IMR-90 (cell line): ENCODE data around the gene SAMHD1. TPM values are rescaled to one million over a fixed set of nuclear protein-coding genes. Genes with fewer than 3 reads are reported as not detected.

Experiments
- ATAC-seq: fragments of 200-7000 bp; cut with Tn5 transposase; 2 replicates; pipeline ENCODE4 v1.9.1; 2020; ENCODE audit warnings: low read depth, mild to moderate bottlenecking, moderate library complexity
- BruUV-seq: library from RNA; stranded (reverse); fragments of 400-500 nt; replicated peaks from 2 replicates; lab custom pipeline; 2021; lab: Mats Ljungman, UMichigan
- CTCF ChIA-PET: fragments of 300-600 bp; formaldehyde crosslinking; extraction: SDS; loops from one replicate; lab custom pipeline; 2021; ENCODE audit warnings: antibody characterized with exemption; lab: Yijun Ruan, JAX
- POLR2A ChIA-PET: fragments of 300-600 bp; sonication (Branson Sonifier 250); formaldehyde crosslinking; loops from one replicate; lab custom pipeline; 2022; ENCODE audit warnings: antibody characterized with exemption; ENCODE audit not compliant: unreplicated experiment; lab: Charles Lee
- DNase-seq: peaks from one replicate; pipeline ENCODE4 v3.0.0; 2013
- H2AFZ ChIP-seq: replicated peaks from 2 replicates; pipeline ENCODE3; 2013; ENCODE audit warnings: low read length, mild to moderate bottlenecking; ENCODE audit not compliant: poor library complexity
- H2AK5ac ChIP-seq: 2 replicates; pipeline ENCODE4 v1.6.1; 2013; ENCODE audit warnings: low read depth, low read length, inconsistent platforms
- H2AK9ac ChIP-seq: replicated peaks from 2 replicates; pipeline ENCODE3; 2013; ENCODE audit warnings: mild to moderate bottlenecking, low read depth, low read length, moderate library complexity; ENCODE audit not compliant: poor library complexity
- H2BK120ac ChIP-seq: 2 replicates; pipeline ENCODE4 v1.6.1; 2013; ENCODE audit warnings: low read depth, low read length, inconsistent platforms
- H2BK15ac ChIP-seq: 3 replicates; pipeline ENCODE4 v1.6.1; 2013; ENCODE audit warnings: low read depth, low read length, inconsistent platforms
- H2BK20ac ChIP-seq: 2 replicates; pipeline ENCODE4 v1.6.1; 2013; ENCODE audit warnings: low read depth, mild to moderate bottlenecking, inconsistent platforms, low read length, moderate library complexity
- H2BK5ac ChIP-seq: 2 replicates; pipeline ENCODE4 v1.6.1; 2013; ENCODE audit warnings: mild to moderate bottlenecking, low read depth, low read length, inconsistent platforms; ENCODE audit not compliant: poor library complexity, severe bottlenecking
- H3K14ac ChIP-seq: replicated peaks from 2 replicates; pipeline ENCODE4 v1.6.1; 2013; ENCODE audit warnings: low read depth, low read length, inconsistent platforms
- H3K18ac ChIP-seq: 2 replicates; pipeline ENCODE4 v1.6.1; 2013; ENCODE audit warnings: low read depth, low read length, control low read depth
- H3K23ac ChIP-seq: 2 replicates; pipeline ENCODE4 v1.6.1; 2013; ENCODE audit warnings: low read depth, low read length, inconsistent platforms
- H3K27ac ChIP-seq: 2 replicates; pipeline ENCODE4 v1.5.1; 2013; ENCODE audit warnings: mild to moderate bottlenecking, control low read depth, low read length; ENCODE audit not compliant: insufficient read depth
- H3K27me3 ChIP-seq: 2 replicates; pipeline ENCODE4 v1.6.1; 2013; ENCODE audit warnings: low read length; ENCODE audit not compliant: control insufficient read depth, insufficient read depth
- H3K36me3 ChIP-seq: 2 replicates; pipeline ENCODE4 v1.6.1; 2013; ENCODE audit warnings: low read length, mixed read lengths; ENCODE audit not compliant: control insufficient read depth, insufficient read depth
- H3K4ac ChIP-seq: 2 replicates; pipeline ENCODE4 v1.6.1; 2013; ENCODE audit warnings: low read depth, low read length, inconsistent platforms
- H3K4me1 ChIP-seq: 2 replicates; pipeline ENCODE4 v1.6.1; 2013; ENCODE audit warnings: low read length, mixed read lengths; ENCODE audit not compliant: control insufficient read depth, insufficient read depth
- H3K4me2 ChIP-seq: 2 replicates; pipeline ENCODE4 v1.6.1; 2013; ENCODE audit warnings: low read depth, mild to moderate bottlenecking, control low read depth, low read length, moderate library complexity
- H3K4me3 ChIP-seq: 2 replicates; pipeline ENCODE4 v1.5.1; 2013; ENCODE audit warnings: low read depth, mild to moderate bottlenecking, control low read depth, low read length, moderate library complexity; ENCODE audit not compliant: insufficient read depth
- H3K56ac ChIP-seq: 2 replicates; pipeline ENCODE4 v1.6.1; 2013; ENCODE audit warnings: low read length, inconsistent platforms; ENCODE audit not compliant: insufficient read depth; ENCODE audit errors: extremely low read depth
- H3K79me1 ChIP-seq, 2 experiments: 2 replicates each; pipeline ENCODE4 v1.6.1; 2013; ENCODE audit warnings: low read length in 2 of 2, inconsistent platforms in 1 of 2, low read depth in 1 of 2
- H3K9ac ChIP-seq: 2 replicates; pipeline ENCODE4 v1.6.1; 2013; ENCODE audit warnings: low read depth, low read length, control low read depth
- H3K9me1 ChIP-seq: 2 replicates; pipeline ENCODE4 v1.6.1; 2013; ENCODE audit warnings: low read length, inconsistent platforms; ENCODE audit not compliant: insufficient read depth
- H3K9me3 ChIP-seq: 2 replicates; pipeline ENCODE4 v1.6.1; 2013; ENCODE audit warnings: low read length; ENCODE audit not compliant: control insufficient read depth, insufficient read depth
- H4K20me1 ChIP-seq: 2 replicates; pipeline ENCODE4 v1.6.1; 2013; ENCODE audit warnings: low read length, inconsistent platforms; ENCODE audit not compliant: insufficient read depth
- H4K5ac ChIP-seq: 2 replicates; pipeline ENCODE4 v1.6.1; 2013; ENCODE audit warnings: mild to moderate bottlenecking, low read depth, low read length, control low read depth
- H4K8ac ChIP-seq, 2 experiments: 2 replicates each; pipeline ENCODE4 v1.6.1; 2013; ENCODE audit warnings: low read depth in 2 of 2, low read length in 2 of 2, control low read depth in 1 of 2, inconsistent platforms in 1 of 2
- H4K91ac ChIP-seq: 2 replicates; pipeline ENCODE4 v1.6.1; 2013; ENCODE audit warnings: low read depth, low read length, inconsistent platforms; ENCODE audit not compliant: insufficient read depth
- BHLHE40 ChIP-seq: fragments of 150-350 bp; IDR thresholded peaks from 2 replicates; pipeline ENCODE4 v1.6.1; 2016; ENCODE audit warnings: mild to moderate bottlenecking, low read depth, low read length
- CHD1 ChIP-seq: IDR thresholded peaks from 2 replicates; pipeline ENCODE4 v1.6.1; 2012; ENCODE audit warnings: low read depth, low read length, improper control_type of control experiment
- CTCF ChIP-seq: conservative IDR thresholded peaks from 2 replicates; pipeline ENCODE4 v1.5.1; 2012; ENCODE audit warnings: mild to moderate bottlenecking, low read depth, low read length, improper control_type of control experiment
- FOS ChIP-seq: fragments of 150-350 bp; IDR thresholded peaks from 2 replicates; pipeline ENCODE4 v1.6.1; 2016; ENCODE audit warnings: low read depth, low read length
- MAFK ChIP-seq: IDR thresholded peaks from 2 replicates; pipeline ENCODE4 v1.6.1; 2012; ENCODE audit warnings: low read depth, low read length, improper control_type of control experiment
- MAZ ChIP-seq: IDR thresholded peaks from 2 replicates; pipeline ENCODE4 v1.6.1; 2012; ENCODE audit warnings: low read depth, mild to moderate bottlenecking, low read length, improper control_type of control experiment, moderate library complexity, borderline replicate concordance
- MXI1 ChIP-seq: IDR thresholded peaks from 2 replicates; pipeline ENCODE4 v1.6.1; 2012; ENCODE audit warnings: low read depth, mild to moderate bottlenecking, low read length, moderate library complexity, borderline replicate concordance
- NFE2L2 ChIP-seq: fragments of 150-350 bp; IDR thresholded peaks from 2 replicates; pipeline ENCODE4 v1.6.1; 2016; ENCODE audit warnings: low read depth, mild to moderate bottlenecking, low read length
- POLR2A ChIP-seq: IDR thresholded peaks from 2 replicates; pipeline ENCODE4 v1.6.1; 2012; ENCODE audit warnings: mild to moderate bottlenecking, low read depth, low read length
- RCOR1 ChIP-seq: IDR thresholded peaks from 2 replicates; pipeline ENCODE4 v1.6.1; 2012; ENCODE audit warnings: mild to moderate bottlenecking, low read length, improper control_type of control experiment; ENCODE audit not compliant: insufficient replicate concordance
- SMC3 ChIP-seq: fragments of 150-350 bp; IDR thresholded peaks from 2 replicates; pipeline ENCODE4 v1.6.1; 2016; ENCODE audit warnings: low read depth, mild to moderate bottlenecking, antibody characterized with exemption, low read length, moderate library complexity
- WGBS, 2 experiments: methylation state at CpG; one replicate each; pipeline versions ENCODE4 v1.1.5 to v1.1.7; 2013; ENCODE audit warnings: missing lambda C conversion rate in 2 of 2; ENCODE audit not compliant: insufficient read length in 1 of 2; ENCODE audit errors: extremely low coverage in 2 of 2; 5-methylcytosine and 5-hydroxymethylcytosine counted together
- dilution Hi-C: fragments of 300-500 bp; cut with HindIII; formaldehyde crosslinking; loops from one replicate; pipeline ENCODE4 v1.14.3; 2018; ENCODE audit warnings: low sequenced_read_pairs; ENCODE audit not compliant: unreplicated experiment
- in situ Hi-C: fragments of 300-500 bp; cut with MboI; formaldehyde crosslinking; loops from 3 replicates; pipeline ENCODE4 v1.14.3; 2019; ENCODE audit warnings: low sequenced_read_pairs, inconsistent platforms, mixed read lengths
- intact Hi-C: fragments of 100-400 bp; cut with micrococcal nuclease; formaldehyde crosslinking; loops from 2 replicates; pipeline ENCODE4 v1.10.0; 2022
- polyA plus RNA-seq, 3 experiments: library from polyadenylated mRNA; depleted of rRNA; stranded (reverse); fragments of >200 nt; gene quantifications; 2 replicates each; pipeline ENCODE4 v1.2.3, GENCODE V29; 2012; ENCODE audit warnings: low replicate concordance in 1 of 3
- total RNA-seq: library from RNA; depleted of rRNA; stranded (reverse); fragments of >200 nt; gene quantifications from 2 replicates; pipeline ENCODE4 v1.2.3, GENCODE V29; 2012
- TF ChIP-seq, protein P1 (sequence below): fragments of 150-350 bp; IDR thresholded peaks from 2 replicates; pipeline ENCODE4 v1.6.1; 2017; ENCODE audit warnings: mild to moderate bottlenecking, antibody characterized with exemption, low read length, low read depth
- TF ChIP-seq, protein P2 (sequence below): fragments of 150-350 bp; IDR thresholded peaks from 2 replicates; pipeline ENCODE4 v1.6.1; 2016; ENCODE audit warnings: low read depth, mild to moderate bottlenecking, low read length, moderate library complexity, borderline replicate concordance

SAMHD1 gene
- total and polyA plus RNA-seq, 2 of the 4 experiments (the other 2 are of a cell fraction): 6.3 to 14.9 TPM

GRCh38 chr20:36866681-36867495, 84.6 kb downstream of the SAMHD1 start:
- H2BK15ac ChIP-seq: no peak overlapping the region
- no peak for ATAC-seq
- no peak overlapping the region for H3K4me3 ChIP-seq
- no peak overlapping the region for H3K4ac ChIP-seq
- H2BK120ac ChIP-seq: no peak overlapping the region
- H4K5ac ChIP-seq: no peak overlapping the region
- H3K9me3 ChIP-seq: no peaks in the 10 kb centered on the region
- peak overlapping the region; percentile 0 for H2AK9ac ChIP-seq
- no peak overlapping the region for H4K91ac ChIP-seq
- no peak overlapping the region for H2BK20ac ChIP-seq
- no peaks in the 10 kb centered on the region; the same call in 1 of the 2 replicates for H3K9me1 ChIP-seq
- no peak overlapping the region for H3K18ac ChIP-seq
- POLR2A ChIA-PET: interaction anchor here (1.2 kb wide), 1 partner anchor 10 kb away, joined by 15 read pairs; no protein-coding TSS in a partner anchor
- H3K14ac ChIP-seq: no peak overlapping the region
- H3K36me3 ChIP-seq: no peaks in the 10 kb centered on the region
- no peak overlapping the region for H3K9ac ChIP-seq
- in situ Hi-C loops: no loop called here
- TF ChIP-seq RCOR1 (no peak), MAFK (no peak), SMC3 (no peak), FOS (no peak), CTCF (no peak), MAZ (no peak), MXI1 (no peak), POLR2A (no peak), CHD1 (no peak), NFE2L2 (no peak), BHLHE40 (no peak)
- TF ChIP-seq, protein P1, sequence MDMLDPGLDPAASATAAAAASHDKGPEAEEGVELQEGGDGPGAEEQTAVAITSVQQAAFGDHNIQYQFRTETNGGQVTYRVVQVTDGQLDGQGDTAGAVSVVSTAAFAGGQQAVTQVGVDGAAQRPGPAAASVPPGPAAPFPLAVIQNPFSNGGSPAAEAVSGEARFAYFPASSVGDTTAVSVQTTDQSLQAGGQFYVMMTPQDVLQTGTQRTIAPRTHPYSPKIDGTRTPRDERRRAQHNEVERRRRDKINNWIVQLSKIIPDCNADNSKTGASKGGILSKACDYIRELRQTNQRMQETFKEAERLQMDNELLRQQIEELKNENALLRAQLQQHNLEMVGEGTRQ: no peak
- TF ChIP-seq, protein P2, sequence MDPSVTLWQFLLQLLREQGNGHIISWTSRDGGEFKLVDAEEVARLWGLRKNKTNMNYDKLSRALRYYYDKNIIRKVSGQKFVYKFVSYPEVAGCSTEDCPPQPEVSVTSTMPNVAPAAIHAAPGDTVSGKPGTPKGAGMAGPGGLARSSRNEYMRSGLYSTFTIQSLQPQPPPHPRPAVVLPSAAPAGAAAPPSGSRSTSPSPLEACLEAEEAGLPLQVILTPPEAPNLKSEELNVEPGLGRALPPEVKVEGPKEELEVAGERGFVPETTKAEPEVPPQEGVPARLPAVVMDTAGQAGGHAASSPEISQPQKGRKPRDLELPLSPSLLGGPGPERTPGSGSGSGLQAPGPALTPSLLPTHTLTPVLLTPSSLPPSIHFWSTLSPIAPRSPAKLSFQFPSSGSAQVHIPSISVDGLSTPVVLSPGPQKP: no peak
- H4K20me1 ChIP-seq: peaks cover 5% of the 10 kb centered on the region
- peak overlapping the region; percentile 77 for H2AFZ ChIP-seq
- H3K27me3 ChIP-seq: no peaks in the 10 kb centered on the region
- 33% methylated on average over 1 of the region's 8 CpGs; no CpG with 5 or more reads in 1 of the 2 experiments for WGBS, 2 experiments
- BruUV-seq: no TSS peak
- H3K23ac ChIP-seq: no peak overlapping the region
- no peak overlapping the region for H4K8ac ChIP-seq
- H3K4me2 ChIP-seq: no peak overlapping the region
- CTCF ChIA-PET: no interaction called here
- H3K56ac ChIP-seq: no peak overlapping the region
- dilution Hi-C loops: loop anchor here (10.0 kb wide), 1 partner anchor 62 kb away; no protein-coding TSS in a partner anchor
- no peaks in the 10 kb centered on the region for H3K4me1 ChIP-seq
- no peak overlapping the region for H2BK5ac ChIP-seq
- intact Hi-C loops: loop anchor here (10.0 kb wide), 1 partner anchor 202 kb away; no protein-coding TSS in a partner anchor
- no peak overlapping the region for H3K27ac ChIP-seq
- H3K79me1 ChIP-seq: peaks cover 0 to 3% of the 10 kb centered on the region in 2 experiments; a peak in 1 of 4 replicates
- DNase-seq: peak; percentile 64
- H2AK5ac ChIP-seq: no peak overlapping the region
